Right lobe of liver (tissue), 4 donors: ENCODE results near the gene CASD1.

ENCODE experiments used
- CTCF ChIP-seq, 4 donors: fragments of 200-600 bp in 3 of 4; fragments of 450-650 bp in 1 of 4; IDR thresholded peaks; one replicate each; pipeline versions ENCODE4 v1.5.1 to v1.8.0; 2016 to 2022; ENCODE audit warnings: antibody characterized with exemption in 4 of 4, mild to moderate bottlenecking in 2 of 4
- POLR2A ChIP-seq: fragments of 450-650 bp; IDR thresholded peaks from one replicate; pipeline ENCODE4 v1.6.1; 2017; ENCODE audit warnings: antibody characterized with exemption, mild to moderate bottlenecking
- donor health status: DM: no; HTN: no; CAD: no.
- donor health status: DM: no; HTN: no; CAD: no.
- donor health status: DM: no; HTN: yes; CAD: no.

GRCh38 chr7:94482796-94483195, 26.8 kb upstream of the CASD1 start:
- no peak for TF ChIP-seq POLR2A
- no peak for TF ChIP-seq CTCF (IDR thresholded peaks at IDR 0.05)
